PC-3 (cell line): ENCODE measurements around the gene SFXN3. TPM values are rescaled to one million over a fixed set of nuclear protein-coding genes. Genes with fewer than 3 reads are reported as not detected.

Experiments used
- ATAC-seq: fragments of 200-7000 bp; cut with Tn5 transposase; 2 replicates; pipeline ENCODE4 v1.9.1; 2020; ENCODE audit warnings: mild to moderate bottlenecking, moderate library complexity
- BruUV-seq: library from RNA; stranded (reverse); fragments of 400-500 nt; replicated peaks from 2 replicates; lab custom pipeline; 2021; lab: Mats Ljungman, UMichigan
- CTCF ChIA-PET: fragments of 300-600 bp; sonication (Branson Sonifier 250); formaldehyde crosslinking; loops from one replicate; lab custom pipeline; 2022; ENCODE audit warnings: antibody characterized with exemption; lab: Charles Lee
- POLR2A ChIA-PET: fragments of 300-600 bp; sonication (Branson Sonifier 250); formaldehyde crosslinking; loops from one replicate; lab custom pipeline; 2022; ENCODE audit warnings: antibody characterized with exemption; ENCODE audit not compliant: unreplicated experiment; lab: Charles Lee
- DNase-seq: peaks from one replicate; pipeline ENCODE4 v3.0.0-alpha.2; 2015
- H2AFZ ChIP-seq: fragments of 300-600 bp; sonication (generic); 2 replicates; pipeline ENCODE4 v1.6.0; 2016; ENCODE audit warnings: antibody characterized with exemption, low read length
- H3F3A ChIP-seq: fragments of 300-600 bp; sonication (generic); one replicate; pipeline ENCODE4 v1.6.0; 2017; ENCODE audit warnings: antibody characterized with exemption, low read length, control low read depth, mild to moderate bottlenecking; ENCODE audit not compliant: unreplicated experiment
- H3K27ac ChIP-seq: fragments of 300-600 bp; sonication (generic); 2 replicates; pipeline ENCODE4 v1.5.1; 2016; ENCODE audit warnings: mild to moderate bottlenecking, low read length
- H3K27me3 ChIP-seq: fragments of 300-600 bp; sonication (generic); 2 replicates; pipeline ENCODE4 v1.6.1; 2016; ENCODE audit warnings: low read length, mixed read lengths
- H3K36me3 ChIP-seq: fragments of 300-600 bp; sonication (generic); 2 replicates; pipeline ENCODE4 v1.6.1; 2016; ENCODE audit warnings: low read depth, mixed run types, low read length, mixed read lengths
- H3K4me1 ChIP-seq: fragments of 300-600 bp; sonication (generic); 2 replicates; pipeline ENCODE4 v1.5.1; 2016; ENCODE audit warnings: low read length; ENCODE audit not compliant: insufficient read depth
- H3K4me2 ChIP-seq: fragments of 300-600 bp; sonication (generic); 2 replicates; pipeline ENCODE4 v1.6.0; 2016; ENCODE audit warnings: low read length
- H3K4me3 ChIP-seq: fragments of 300-600 bp; sonication (generic); 2 replicates; pipeline ENCODE4 v1.5.1; 2016; ENCODE audit warnings: mild to moderate bottlenecking, low read length, mixed read lengths
- H3K79me2 ChIP-seq: fragments of 300-600 bp; sonication (generic); 2 replicates; pipeline ENCODE4 v1.6.1; 2017; ENCODE audit warnings: low read length, mixed read lengths
- H3K9ac ChIP-seq: fragments of 300-600 bp; sonication (generic); 2 replicates; pipeline ENCODE4 v1.6.0; 2016; ENCODE audit warnings: mild to moderate bottlenecking, low read length
- H3K9me2 ChIP-seq: fragments of 300-600 bp; sonication (generic); replicated peaks from 2 replicates; pipeline ENCODE4 v1.6.1; 2016; ENCODE audit warnings: mixed run types, low read length, mixed read lengths
- H3K9me3 ChIP-seq: fragments of 300-600 bp; sonication (generic); 2 replicates; pipeline ENCODE4 v1.6.1; 2016; ENCODE audit warnings: low read length, mixed read lengths
- H4K20me1 ChIP-seq: fragments of 300-600 bp; sonication (generic); 2 replicates; pipeline ENCODE4 v1.6.1; 2016; ENCODE audit warnings: low read length, mixed read lengths
- CTCF ChIP-seq: fragments of 300-600 bp; sonication (generic); conservative IDR thresholded peaks from 2 replicates; pipeline ENCODE4 v1.5.1; 2017; ENCODE audit warnings: antibody characterized with exemption, low read depth, mild to moderate bottlenecking, low read length
- EZH2 ChIP-seq: fragments of 300-600 bp; sonication (generic); IDR thresholded peaks from one replicate; pipeline ENCODE4 v1.6.1; 2017; ENCODE audit warnings: antibody characterized with exemption, mild to moderate bottlenecking, low read length; ENCODE audit not compliant: unreplicated experiment
- EZH2phosphoT487 ChIP-seq: fragments of 300-600 bp; sonication (generic); IDR thresholded peaks from 2 replicates; pipeline ENCODE4 v1.6.1; 2018; ENCODE audit warnings: mild to moderate bottlenecking, antibody characterized with exemption, low read length, borderline replicate concordance
- intact Hi-C: fragments of 100-400 bp; cut with micrococcal nuclease; formaldehyde crosslinking; loops from 2 replicates; pipeline ENCODE4 v1.9.0; 2023
- total RNA-seq: library from RNA; depleted of rRNA; stranded (reverse); fragments of >200 nt; gene quantifications from 2 replicates; pipeline ENCODE4 v1.2.3, GENCODE V29; 2014

SFXN3 gene
- total RNA-seq, 1 experiment from 2014 or later = 46.7 TPM

GRCh38 chr10:101020427-101021075 lies 10.5 kb upstream of the SFXN3 start:
- Histone ChIP-seq H3K36me3 (no peaks in the 10 kb centered on the region), H3K79me2 (no peaks in the 10 kb centered on the region), H3K27ac (no peak overlapping the region), H2AFZ (no peak overlapping the region), H3K9me2 (no peaks in the 10 kb centered on the region), H3K27me3 (no peaks in the 10 kb centered on the region), H3K4me1 (peaks cover 2% of the 10 kb centered on the region; the same call in 1 of the 2 replicates), H3K4me3 (no peak overlapping the region), H3F3A (no peaks in the 10 kb centered on the region), H3K9ac (no peak overlapping the region), H4K20me1 (no peaks in the 10 kb centered on the region), H3K4me2 (no peak overlapping the region), H3K9me3 (no peaks in the 10 kb centered on the region)
- ChIA-PET POLR2A (no interaction called here), CTCF (no interaction called here)
- ATAC-seq (no peak), DNase-seq (no peak)
- TF ChIP-seq EZH2 (no peak), EZH2phosphoT487 (no peak), CTCF (no peak)
- no TSS peak for BruUV-seq
- intact Hi-C loops = no loop called here

GRCh38 chr10:101021239-101021638 lies 9.8 kb upstream of the SFXN3 start:
- Histone ChIP-seq H3K4me1 (no peaks in the 10 kb centered on the region; the same call in 1 of the 2 replicates), H3F3A (no peaks in the 10 kb centered on the region), H3K4me3 (no peak overlapping the region), H3K79me2 (no peaks in the 10 kb centered on the region), H3K36me3 (no peaks in the 10 kb centered on the region), H3K9me2 (no peaks in the 10 kb centered on the region), H4K20me1 (no peaks in the 10 kb centered on the region), H3K4me2 (no peak overlapping the region), H2AFZ (no peak overlapping the region), H3K27me3 (no peaks in the 10 kb centered on the region), H3K9me3 (no peaks in the 10 kb centered on the region), H3K27ac (no peak overlapping the region), H3K9ac (no peak overlapping the region)
- CTCF ChIA-PET = no interaction called here
- ATAC-seq (no peak), DNase-seq (no peak)
- intact Hi-C loops = no loop called here
- no TSS peak for BruUV-seq
- no peak for TF ChIP-seq EZH2phosphoT487
- POLR2A ChIA-PET = no interaction called here

- no peaks in the 10 kb centered on the region for H3K79me2 ChIP-seq
- POLR2A ChIA-PET = no interaction called here
- no peak overlapping the region for H3K9ac ChIP-seq
- no peaks in the 10 kb centered on the region for H3F3A ChIP-seq
- H3K27me3 ChIP-seq = no peaks in the 10 kb centered on the region
- no peaks in the 10 kb centered on the region; the same call in 1 of the 2 replicates for H3K4me1 ChIP-seq
- BruUV-seq = no TSS peak
- no peak for ATAC-seq
- no peaks in the 10 kb centered on the region for H4K20me1 ChIP-seq
- DNase-seq = no peak
- intact Hi-C loops = no loop called here
- CTCF ChIA-PET = no interaction called here
- no peaks in the 10 kb centered on the region for H3K36me3 ChIP-seq
- no peak overlapping the region for H3K4me2 ChIP-seq
- no peaks in the 10 kb centered on the region for H3K9me3 ChIP-seq
- TF ChIP-seq CTCF (no peak), EZH2 (no peak), EZH2phosphoT487 (no peak)
- no peak overlapping the region for H2AFZ ChIP-seq
- no peaks in the 10 kb centered on the region for H3K9me2 ChIP-seq
- H3K27ac ChIP-seq = no peak overlapping the region
- H3K4me3 ChIP-seq = no peak overlapping the region
These were observed 9.3 kb upstream of the SFXN3 start for GRCh38 chr10:101021692-101022251.
